ENCODE results near the gene MSRB1.
A peak's percentile ranks its signal among the peaks of the same experiment; 100 is the strongest.
"Not testable (repeated sequence)": the region's sequence is repeated elsewhere in the genome, so short reads cannot be mapped to it uniquely, and the experiment has no call there.

MSRB1 gene

GRCh38 chr16:1964506-1965395, 21.8 kb upstream of the MSRB1 start, which contains the start of gene RPS2:
Gene RPS2 (minus strand): TSS chr16:1964826. CDS start chr16:1964625, 201 bp downstream.
- peak; percentile 99 for DNase-seq (ENCODE audit: low read depth)
- TF ChIP-seq CTCF (IDR thresholded peaks at IDR 0.05; ENCODE audit: low read length, missing control alignments), result no peak
- peak within 1 kb of the TSS; percentile 90 for H3K4me3 ChIP-seq (replicated peaks; ENCODE audit: low read depth, low read length)

- peak overlapping the region; percentile 90 for H3K4me3 ChIP-seq (replicated peaks; ENCODE audit: low read depth, low read length)
- no peak for TF ChIP-seq CTCF (IDR thresholded peaks at IDR 0.05; ENCODE audit: low read length, missing control alignments)
- peak; percentile 43 for DNase-seq (ENCODE audit: low read depth)
Observed at GRCh38 chr16:1963806-1964505, 21.0 kb upstream of the MSRB1 start.

GRCh38 chr16:1962161-1963153, 19.5 kb upstream of the MSRB1 start:
- not testable (repeated sequence) for DNase-seq (ENCODE audit: low read depth)
- H3K4me3 ChIP-seq (replicated peaks; ENCODE audit: low read depth, low read length), result peak overlapping the region; percentile 90

- no peak for DNase-seq (ENCODE audit: low read depth)
- TF ChIP-seq CTCF (IDR thresholded peaks at IDR 0.05; ENCODE audit: low read length, missing control alignments), result no peak
- H3K4me3 ChIP-seq (replicated peaks; ENCODE audit: low read depth, low read length), result no peak overlapping the region
Observed at GRCh38 chr16:1961651-1962067, 18.7 kb upstream of the MSRB1 start.

GRCh38 chr16:1960665-1961630, 17.9 kb upstream of the MSRB1 start:
- peak; percentile 32 for DNase-seq (ENCODE audit: low read depth)
- no peak for TF ChIP-seq CTCF (IDR thresholded peaks at IDR 0.05; ENCODE audit: low read length, missing control alignments)
- H3K4me3 ChIP-seq (replicated peaks; ENCODE audit: low read depth, low read length), result peak overlapping the region; percentile 89

GRCh38 chr16:1959269-1960039, 16.5 kb upstream of the MSRB1 start, which contains the start of gene NDUFB10:
Gene NDUFB10 (plus strand): TSS chr16:1959538. CDS start chr16:1959625, 87 bp downstream.
- peak within 1 kb of the TSS; percentile 89 for H3K4me3 ChIP-seq (replicated peaks; ENCODE audit: low read depth, low read length)
- TF ChIP-seq CTCF (IDR thresholded peaks at IDR 0.05; ENCODE audit: low read length, missing control alignments), result peak; percentile 30
- peak; percentile 92 for DNase-seq (ENCODE audit: low read depth)
